GM18508 (cell line): Measurements from ENCODE around the gene ANKDD1B.
"Not testable (repeated sequence)": the region's sequence is repeated elsewhere in the genome, so short reads cannot be mapped to it uniquely, and the experiment has no call there.

Experiments
- ATAC-seq: cut with Tn5 transposase; IDR thresholded peaks from one replicate; pipeline ENCODE4 v1.9.1; 2021; ENCODE audit warnings: moderate number of reproducible peaks; ENCODE audit not compliant: insufficient read depth, unreplicated experiment

The ANKDD1B gene

DNA sequence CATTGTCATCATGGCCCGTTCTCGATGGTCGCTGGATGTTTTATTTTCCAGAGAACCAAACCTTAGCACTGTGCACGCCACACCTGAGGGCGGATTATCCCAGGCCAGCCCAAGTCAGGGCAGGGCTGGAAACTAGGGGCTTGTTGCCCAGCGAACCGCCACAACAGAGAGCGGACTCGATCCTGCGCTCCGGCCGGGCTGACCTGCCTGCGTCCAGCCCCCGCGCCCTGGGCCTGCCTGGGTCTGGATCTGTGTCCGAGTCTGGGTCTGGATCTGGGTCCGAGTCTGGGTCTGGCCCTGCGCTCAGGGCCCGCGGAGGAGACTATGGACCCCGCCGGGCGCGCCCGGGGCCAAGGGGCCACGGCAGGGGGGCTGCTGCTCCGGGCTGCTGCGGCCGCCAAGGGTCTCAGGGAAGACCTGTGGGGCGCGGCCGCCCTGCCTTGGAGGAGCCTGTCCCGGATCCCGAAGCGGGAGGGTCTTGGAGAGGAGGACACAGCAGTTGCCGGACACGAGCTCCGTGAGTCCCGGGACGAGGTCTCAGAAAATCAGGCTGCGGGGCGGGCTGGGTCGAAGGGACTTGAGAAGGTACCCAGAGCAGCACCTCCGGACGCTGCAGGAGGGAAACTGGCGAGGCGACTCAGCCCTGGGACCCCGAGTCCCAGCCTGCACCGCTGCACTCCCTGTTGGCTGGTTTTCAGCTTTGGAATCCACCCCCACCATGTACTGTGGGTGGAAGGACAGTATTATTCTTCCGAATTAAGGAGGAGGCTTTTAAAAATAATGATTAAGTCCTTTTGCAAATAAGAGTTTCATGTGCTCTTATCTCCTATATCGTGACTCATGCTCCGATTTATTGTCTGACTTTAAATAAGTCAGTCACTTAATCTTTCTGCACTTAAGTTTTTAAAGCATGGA, at the start of gene ANKDD1B:
ANKDD1B (plus strand) TSS at position 143 of the 915 bp plus-strand sequence; CDS start at position 325, 182 bp downstream.
- ATAC-seq = no peak

DNA sequence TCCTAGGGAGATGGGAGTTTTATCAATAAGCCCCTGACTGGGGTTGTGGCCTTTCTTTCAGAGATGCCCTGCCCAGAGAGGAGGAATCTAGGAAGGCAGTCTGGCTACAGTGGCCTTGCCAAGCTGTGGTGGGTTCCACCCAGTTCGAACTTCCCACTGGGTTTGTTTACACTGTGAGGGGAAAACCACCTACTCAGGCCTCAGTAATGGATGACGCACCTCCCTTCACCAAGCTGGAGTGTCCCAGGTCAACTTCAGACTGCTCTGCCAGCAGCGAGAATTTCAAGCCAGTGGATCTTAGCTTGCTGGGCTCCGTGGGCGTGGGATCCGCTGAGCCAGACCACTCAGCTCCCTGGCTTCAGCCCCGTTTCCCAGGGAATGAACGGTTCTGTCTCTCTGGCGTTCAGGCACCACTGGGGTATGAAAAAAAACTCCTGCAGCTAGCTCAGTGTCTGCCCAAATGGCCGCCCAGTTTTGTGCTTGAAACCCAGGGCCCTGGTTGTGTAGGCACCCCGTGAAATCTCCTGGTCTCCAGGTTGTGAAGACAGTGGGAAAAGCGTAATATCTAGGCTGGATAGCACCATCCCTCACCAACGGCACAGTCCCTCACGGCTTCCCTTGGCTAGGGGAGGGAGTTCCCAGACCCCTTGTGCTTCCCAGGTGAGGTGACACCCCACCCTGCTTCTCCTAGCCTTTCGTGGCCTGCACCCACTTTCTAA, 45.1 kb upstream of the ANKDD1B start:
- not testable (repeated sequence) for ATAC-seq

GRCh38 chr5:75566710-75567309, 44.4 kb upstream of the ANKDD1B start:
- ATAC-seq = peak; percentile 88

GRCh38 chr5:75567710-75568109, 43.5 kb upstream of the ANKDD1B start:
- ATAC-seq = no peak

- no peak for ATAC-seq
Observed at GRCh38 chr5:75568202-75568601, 43.1 kb upstream of the ANKDD1B start.

GRCh38 chr5:75571547-75571946, 39.7 kb upstream of the ANKDD1B start:
- no peak for ATAC-seq

- no peak for ATAC-seq
Observed at GRCh38 chr5:75574791-75575190, 36.5 kb upstream of the ANKDD1B start.

GRCh38 chr5:75578280-75578679, 33.0 kb upstream of the ANKDD1B start:
- ATAC-seq = not testable (repeated sequence)

DNA sequence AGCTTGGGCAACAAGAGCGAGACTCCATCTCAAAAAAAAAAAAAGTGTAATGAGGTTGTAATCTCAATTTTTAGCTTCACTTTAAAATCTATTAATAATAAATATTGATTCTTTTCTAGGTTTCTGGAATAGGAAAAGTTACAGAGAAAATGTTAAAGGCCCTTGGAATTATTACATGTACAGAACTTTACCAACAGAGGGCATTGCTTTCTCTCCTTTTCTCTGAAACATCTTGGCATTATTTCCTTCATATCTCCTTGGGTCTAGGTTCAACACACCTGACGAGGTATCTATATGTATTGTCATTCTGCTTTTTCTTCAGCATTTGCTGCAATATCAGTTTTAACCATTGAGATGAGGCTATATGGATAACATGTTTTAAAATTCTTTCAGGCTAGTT, 26.6 kb upstream of the ANKDD1B start:
- ATAC-seq = no peak

- no peak for ATAC-seq
Observed at GRCh38 chr5:75588666-75589065, 22.6 kb upstream of the ANKDD1B start.

DNA sequence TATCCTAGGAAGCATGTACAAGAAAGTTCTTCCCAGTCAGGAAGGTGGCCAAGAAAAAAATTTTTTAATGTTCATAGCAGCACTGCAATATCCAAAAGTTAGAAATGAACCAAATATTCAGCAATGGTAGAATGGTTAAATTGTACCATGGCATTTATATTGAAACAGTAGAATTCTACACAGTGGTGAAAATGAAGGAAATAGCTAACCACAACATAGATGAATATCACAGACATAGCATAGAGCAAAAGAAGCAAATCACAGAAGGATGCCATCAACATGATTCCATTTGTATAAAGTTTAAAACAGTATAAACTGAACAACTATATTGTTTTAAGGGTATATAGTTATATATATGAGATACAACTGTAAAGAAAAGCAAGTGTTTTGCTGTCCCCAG, 10.7 kb upstream of the ANKDD1B start:
- ATAC-seq = no peak

- ATAC-seq = no peak
Observed at GRCh38 chr5:75601567-75601966, 9.7 kb upstream of the ANKDD1B start.

GRCh38 chr5:75601996-75602395, 9.3 kb upstream of the ANKDD1B start:
- ATAC-seq = no peak

GRCh38 chr5:75603371-75603770, 7.9 kb upstream of the ANKDD1B start:
- ATAC-seq = no peak

DNA sequence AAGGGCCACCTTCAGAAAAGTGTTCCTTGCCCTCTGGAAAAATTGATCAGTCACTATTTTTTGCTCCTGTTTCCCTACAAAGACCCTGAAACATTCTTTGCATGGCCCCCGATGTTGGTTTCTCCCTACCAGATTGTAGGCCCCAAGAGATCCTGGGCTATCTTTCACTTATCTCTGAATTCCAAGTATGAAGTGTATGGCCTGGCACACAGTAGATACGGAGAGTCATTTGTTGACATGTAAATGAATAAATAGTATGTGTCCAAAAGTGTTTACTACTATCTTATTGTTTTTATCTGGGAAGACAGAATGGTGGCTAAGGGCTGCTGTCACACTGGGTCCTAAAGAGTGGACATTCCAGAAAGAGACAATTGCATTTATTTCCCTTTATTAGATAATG, 7.4 kb upstream of the ANKDD1B start:
- no peak for ATAC-seq

DNA sequence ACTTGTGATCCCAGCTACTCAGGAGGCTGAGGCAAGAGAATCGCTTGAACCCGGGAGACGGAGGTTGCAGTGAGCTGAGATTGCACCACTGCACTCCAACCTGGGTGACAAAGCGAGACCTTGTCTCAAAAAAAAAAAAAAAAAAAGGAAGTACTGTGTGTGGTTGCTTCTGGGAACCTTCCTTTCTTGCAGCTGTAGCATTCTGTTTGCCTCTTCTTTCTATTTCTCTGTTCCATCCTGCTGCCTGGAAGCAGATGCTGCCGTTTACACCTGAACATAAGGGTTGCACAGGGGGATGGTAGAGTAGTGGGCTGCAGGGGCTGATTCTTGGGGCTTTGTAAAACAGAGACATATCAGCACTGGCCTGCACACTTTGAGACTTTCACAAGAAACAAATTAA, 3.9 kb upstream of the ANKDD1B start:
- not testable (repeated sequence) for ATAC-seq

DNA sequence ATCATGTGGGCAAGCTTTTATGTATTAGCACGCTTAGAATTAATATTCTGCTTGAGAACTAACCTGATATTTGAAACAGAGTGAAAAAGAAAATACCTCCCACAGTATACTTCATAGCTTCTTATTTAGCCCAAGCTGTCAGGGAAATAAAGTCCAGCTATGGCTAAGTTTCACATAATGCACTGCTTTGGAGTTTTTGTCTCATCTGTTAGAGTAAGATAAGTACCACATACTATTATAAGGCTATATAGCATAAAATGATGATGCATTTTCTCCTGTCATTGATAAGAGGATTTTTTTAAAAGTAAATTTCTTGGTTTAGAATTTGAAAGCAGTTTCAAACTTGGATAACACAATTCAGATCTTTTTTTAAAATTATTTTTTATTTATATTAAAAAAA, 2.4 kb upstream of the ANKDD1B start:
- no peak for ATAC-seq

DNA sequence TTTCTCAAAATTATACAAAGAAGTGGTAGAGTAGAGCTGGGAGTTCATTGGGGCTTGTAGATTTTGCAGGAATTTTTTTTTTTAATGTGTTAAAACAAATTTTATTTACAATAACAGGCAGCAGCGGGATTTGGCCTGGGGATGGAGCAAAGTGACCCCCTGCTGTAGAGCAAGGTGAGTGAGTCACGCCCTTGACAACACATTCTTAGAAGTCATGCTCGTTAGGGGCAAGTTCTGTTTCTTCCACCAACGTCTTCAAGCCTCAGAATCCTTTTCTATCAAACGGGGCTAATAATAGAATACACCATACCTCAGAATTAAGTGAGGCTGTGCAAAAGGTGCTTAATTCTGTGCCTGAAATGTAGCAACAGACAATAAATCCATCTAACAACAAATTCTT, 1.1 kb upstream of the ANKDD1B start:
- no peak for ATAC-seq

DNA sequence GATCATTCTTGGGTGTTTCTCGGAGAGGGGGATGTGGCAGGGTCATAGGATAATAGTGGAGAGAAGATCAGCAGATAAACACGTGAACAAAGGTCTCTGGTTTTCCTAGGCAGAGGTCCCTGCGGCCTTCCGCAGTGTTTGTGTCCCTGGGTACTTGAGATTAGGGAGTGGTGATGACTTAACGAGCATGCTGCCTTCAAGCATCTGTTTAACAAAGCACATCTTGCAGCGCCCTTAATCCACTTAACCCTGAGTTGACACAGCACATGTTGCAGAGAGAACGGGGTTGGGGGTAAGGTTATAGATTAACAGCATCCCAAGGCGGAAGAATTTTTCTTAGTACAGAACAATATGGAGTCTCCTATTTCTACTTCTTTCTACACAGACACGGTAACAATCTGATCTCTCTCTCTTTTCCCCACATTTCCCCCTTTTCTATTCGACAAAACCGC, 368 bp upstream of the ANKDD1B start:
- ATAC-seq = not testable (repeated sequence)

DNA sequence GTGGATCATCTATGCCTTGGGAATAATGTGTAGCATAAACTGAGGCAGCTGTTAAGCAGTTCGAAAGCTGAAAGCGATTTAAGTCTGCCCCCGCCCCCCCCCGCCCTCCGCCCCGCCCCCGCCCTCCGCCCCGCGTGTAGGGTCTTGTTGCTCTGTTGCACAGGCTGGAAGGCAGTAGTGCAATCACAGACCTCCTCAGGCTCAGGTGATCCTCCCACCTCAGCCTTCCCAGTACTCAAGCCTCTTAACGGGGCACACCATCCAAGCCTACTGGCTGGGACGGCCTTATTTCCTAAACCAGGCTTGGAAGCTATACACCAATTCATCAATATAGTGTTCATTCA, 945 bp downstream of the ANKDD1B start:
- ATAC-seq = no peak

DNA sequence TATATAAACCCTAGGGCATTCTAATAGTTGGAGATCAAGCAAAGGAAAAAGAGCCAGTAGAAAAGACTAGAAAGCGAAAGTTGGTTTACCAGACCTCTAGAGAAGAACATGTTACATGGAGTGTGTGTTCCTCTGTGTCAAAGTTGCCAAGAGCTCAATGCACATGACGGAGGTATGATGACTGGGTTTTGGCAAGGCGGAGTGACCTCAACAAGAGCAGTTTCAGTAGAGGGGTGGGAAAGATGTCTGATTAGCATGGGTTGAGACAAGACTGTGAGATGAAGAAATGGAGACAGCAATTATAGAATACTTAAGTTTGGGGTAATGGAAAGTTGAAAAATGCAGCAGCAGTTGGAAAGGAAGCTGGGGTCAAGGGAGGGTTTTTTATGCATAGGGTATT, 1.6 kb downstream of the ANKDD1B start:
- ATAC-seq = no peak
